GM20431 (cell line): ENCODE measurements around the gene RAB29.
"Not testable (repeated sequence)": the region's sequence is repeated elsewhere in the genome, so short reads cannot be mapped to it uniquely, and the experiment has no call there.

Source experiments
- in situ Hi-C: fragments of 300-500 bp; cut with MseI, MboI; formaldehyde crosslinking; loops from one replicate; pipeline ENCODE4 v1.15.0; 2020; ENCODE audit warnings: low sequenced_read_pairs; ENCODE audit not compliant: unreplicated experiment

Gene RAB29

DNA sequence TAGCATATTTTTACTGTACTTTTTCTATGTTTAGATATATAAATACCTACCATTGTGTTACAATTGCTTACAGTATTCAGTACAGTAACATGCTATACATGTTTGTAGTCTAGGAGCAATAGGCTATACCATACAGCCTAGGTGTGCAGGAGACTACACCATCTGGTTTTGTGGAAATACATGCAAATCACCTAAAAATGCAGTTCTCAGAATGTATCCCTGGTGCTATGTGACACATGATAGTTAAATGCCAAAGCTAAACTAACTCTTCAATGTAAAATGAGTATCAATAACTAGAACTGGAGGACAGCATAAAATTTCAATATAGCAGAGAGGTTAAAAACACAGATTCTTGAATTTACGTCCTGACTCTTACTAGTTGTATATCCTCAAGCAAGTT lies 40.1 kb downstream of the RAB29 start:
- in situ Hi-C loops, result no loop called here

DNA sequence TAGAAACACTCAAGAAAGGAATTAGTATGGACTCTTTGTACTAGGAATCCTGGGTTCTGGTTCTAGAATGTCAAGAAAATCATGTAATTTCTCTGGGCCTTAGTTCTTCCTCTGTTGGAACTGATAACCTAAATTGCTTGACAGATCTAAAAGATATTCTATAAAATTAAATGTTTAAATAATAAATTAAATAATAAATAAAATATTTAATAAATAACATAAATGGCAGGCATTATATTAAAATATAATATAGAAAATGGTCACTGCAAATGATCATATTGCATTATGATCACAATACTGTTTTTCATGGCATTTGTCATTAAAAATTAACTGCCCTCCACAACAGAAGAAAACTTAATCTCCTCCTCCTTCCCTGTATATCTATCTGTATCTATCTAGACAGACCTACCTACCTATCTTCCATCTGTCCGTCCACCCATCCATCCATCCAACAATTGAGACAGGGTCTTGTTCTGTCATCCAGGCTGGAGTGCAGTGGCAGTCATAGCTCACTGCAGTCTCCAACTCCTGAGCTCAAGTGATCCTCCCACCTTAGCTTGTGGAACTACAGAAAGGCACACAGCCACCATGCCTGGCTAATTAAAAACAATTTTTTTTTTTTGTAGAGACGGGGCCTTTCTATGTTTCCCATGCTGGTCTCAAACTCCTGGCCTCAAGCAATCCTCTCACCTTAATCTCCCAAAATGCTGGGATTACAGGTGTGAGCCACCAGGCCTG lies 41.7 kb downstream of the RAB29 start:
- in situ Hi-C loops, result no loop called here

DNA sequence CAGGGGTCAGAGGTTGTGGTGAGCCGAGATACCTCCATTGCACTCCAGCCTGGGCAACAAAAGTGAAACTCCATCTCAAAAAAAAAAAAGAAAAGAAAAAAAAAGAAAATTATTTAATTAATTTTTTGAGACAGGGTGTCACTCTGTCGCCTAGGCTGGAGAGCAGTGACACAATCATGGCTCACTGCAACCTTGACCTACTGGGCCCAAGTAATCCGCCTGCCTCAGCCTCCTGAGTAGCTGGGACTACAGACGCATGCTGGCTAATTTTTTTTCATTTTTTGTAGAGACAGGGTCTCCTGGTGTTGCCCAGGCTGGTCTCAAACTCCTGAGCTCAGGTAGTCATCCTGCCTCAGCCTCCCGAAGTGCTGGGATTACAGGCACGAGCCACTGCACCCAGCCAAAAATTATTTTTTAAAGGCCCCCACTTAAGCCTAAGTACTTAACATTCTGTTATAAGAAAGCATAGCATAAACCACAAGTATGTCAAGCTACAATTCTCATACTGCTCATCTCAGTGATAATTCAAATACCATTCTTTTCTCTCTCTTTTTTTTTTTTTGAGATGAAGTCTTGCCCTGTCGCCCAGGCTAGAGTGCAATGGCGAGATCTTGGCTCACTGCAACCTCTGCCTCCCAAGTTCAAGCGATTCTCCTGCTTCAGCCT lies 45.2 kb downstream of the RAB29 start:
- in situ Hi-C loops, result no loop called here

DNA sequence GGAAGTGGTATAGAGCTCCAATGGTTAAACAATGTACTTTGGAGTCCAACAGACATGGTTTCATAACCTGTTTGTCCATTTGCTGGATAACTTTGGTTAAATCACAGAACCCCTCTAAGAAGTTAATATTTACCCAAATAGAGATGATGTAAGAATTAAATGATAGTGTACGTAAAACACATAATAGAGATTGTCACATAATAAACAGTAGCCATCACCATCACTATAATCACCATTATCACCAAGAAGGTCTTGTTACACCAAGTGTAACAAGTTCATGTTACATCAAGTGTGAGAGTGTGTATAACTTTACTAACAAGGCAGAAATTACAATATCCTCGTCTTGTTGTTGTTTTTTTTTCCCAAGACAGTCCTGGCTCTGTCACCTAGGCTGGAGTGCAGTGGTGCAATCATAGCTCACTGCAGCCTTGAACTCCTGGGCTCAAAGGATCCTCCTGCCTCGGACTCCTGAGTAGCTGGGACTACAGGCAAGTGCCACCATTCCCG lies 48.6 kb downstream of the RAB29 start:
- in situ Hi-C loops, result no loop called here

DNA sequence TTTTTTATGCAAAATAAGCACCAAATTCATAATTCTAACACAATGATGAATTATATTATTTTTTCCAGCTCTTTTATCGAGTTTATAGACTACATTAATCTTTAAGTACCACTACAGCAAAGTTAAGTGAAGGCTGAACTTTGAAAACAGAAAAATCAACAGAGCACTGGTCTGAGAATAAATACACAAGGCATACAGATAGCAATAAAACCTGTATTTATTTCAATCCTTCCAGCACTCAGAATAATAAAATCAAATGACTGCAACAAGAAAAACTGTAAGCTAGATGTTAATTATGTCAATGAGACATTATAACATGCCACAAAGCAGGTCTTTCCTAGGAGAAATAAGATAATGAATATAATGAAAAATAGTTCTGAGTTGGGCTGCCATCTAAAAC lies 49.8 kb downstream of the RAB29 start:
- in situ Hi-C loops, result no loop called here

DNA sequence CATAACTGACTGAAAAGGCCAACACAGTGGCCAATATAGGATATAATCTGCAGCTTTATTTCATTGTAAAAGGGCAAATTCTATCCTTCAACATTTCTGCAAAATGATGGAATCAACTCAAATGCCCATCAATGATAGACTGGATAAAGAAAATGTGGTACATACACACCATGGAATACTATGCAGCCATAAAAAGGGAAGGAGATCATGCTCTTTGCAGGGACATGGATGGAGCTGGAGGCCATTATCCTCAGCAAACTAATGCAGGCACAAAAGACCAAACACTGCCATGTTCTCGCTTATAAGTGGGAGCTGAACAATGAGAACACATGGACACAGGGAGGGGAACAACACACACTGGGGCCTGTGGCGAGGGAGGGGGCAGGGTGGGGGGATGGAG lies 54.5 kb downstream of the RAB29 start:
- in situ Hi-C loops, result not testable (repeated sequence)

DNA sequence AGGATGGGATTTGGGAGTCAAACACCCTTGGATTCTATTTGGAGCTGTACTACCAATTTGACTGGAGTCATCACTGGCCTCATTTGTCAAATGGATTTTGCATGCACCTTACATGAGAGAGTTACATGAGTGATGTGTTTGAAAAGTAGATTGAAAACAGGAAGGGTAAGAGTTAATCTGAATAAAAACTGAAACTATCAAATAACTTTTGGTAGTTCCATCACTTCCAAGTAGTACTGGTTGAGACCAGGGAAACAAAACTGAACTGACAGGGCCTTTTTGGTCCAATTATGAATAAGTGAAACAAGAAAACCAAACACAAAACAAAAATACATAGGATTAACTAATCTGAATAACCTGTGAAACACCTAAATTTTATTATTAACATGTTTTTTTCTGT lies 55.5 kb downstream of the RAB29 start:
- in situ Hi-C loops, result no loop called here

DNA sequence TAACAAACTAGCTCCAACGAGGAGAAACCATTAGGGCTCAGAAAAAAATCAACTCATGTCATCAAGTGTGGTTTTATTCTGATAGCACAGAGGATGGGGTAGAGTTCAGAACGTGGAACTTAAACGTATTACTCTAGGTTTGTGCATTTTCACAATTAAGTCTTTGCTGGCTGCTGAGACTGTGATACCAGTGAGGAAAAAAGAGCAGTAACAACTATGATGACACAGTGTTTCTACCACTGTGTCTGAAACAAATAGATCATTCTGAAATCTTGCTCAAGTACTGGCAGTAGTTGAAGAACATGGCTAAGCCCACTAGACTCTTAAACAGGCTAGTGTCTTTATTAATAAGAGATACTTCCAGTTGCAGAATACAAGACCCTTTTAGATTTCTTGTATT lies 56.3 kb downstream of the RAB29 start:
- in situ Hi-C loops, result no loop called here
